ENCODE measurements around the gene SAE1. TPM values are rescaled to one million over a fixed set of nuclear protein-coding genes. Genes with fewer than 3 reads are reported as not detected.

SAE1 gene
- total RNA-seq, 2 experiments from 2014 or later, result 162 to 168 TPM

DNA sequence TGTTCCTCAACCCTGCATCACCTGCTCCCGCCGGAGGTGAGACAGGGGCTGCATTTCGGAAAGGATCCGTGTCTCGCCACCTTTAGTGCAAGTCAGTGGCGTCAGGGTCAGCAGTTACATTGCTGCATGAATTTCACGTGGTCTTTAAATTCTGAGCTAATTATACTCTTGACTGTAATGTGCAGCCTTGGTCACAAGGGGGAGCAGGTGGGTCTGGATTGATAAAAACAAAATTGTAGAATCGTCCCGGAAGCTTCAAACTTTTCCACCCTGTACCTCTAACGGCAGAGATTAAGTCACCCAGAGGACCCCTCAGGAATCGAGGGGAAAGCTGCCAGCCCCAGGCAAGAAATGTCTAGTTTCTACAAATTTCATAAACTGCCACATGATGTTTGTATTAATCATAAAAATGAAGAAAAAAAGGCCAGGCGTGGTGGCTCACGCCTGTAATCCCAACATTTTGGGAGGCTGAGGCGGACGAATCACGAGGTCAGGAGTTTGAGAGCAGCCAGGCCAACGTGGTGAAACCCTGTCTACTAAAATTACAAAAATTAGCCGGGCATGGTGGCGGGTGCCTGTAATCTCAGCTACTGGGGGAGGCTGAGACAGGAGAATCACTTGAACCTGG, 80.2 kb downstream of the SAE1 start:
- Mint-ChIP-seq H3K4me3 (no peak overlapping the region), H3K36me3 (ENCODE audit: low read depth) (peaks cover 46% of the 10 kb centered on the region), H3K27ac (peak overlapping the region; percentile 87), H3K9me3 (no peaks in the 10 kb centered on the region), H3K4me1 (peaks cover 20% of the 10 kb centered on the region), H3K27me3 (no peaks in the 10 kb centered on the region)
- ChIA-PET POLR2A (interaction anchor here (1.0 to 3.1 kb wide), 2 partner anchors 13 to 33 kb away, joined by 5 to 20 read pairs; no protein-coding TSS in a partner anchor), CTCF (interaction anchor here (0.6 to 11.5 kb wide), 31 partner anchors 9 to 95 kb away, joined by 3 to 210 read pairs (median 4); partner anchors contain the start of genes CCDC9 and SAE1)
- peak; percentile 88 for DNase-seq

DNA sequence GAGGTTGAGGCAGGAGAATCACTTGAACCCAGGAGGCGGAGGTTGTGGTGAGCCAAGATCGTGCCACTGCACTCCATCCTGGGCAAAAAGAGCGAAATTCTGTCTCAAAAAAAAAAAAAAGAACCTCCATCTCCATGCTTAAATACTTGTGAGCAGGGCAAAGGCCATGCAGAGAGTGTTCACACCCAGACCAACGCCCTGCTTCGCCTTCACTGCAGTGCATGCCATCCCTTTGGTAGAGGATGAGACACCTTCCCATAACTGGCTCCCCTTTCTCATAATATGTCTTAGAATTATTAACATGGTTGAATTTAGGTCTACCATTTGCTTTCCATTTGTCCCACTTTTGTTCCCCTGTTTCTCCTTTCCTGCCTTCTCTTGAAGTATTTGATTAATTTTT, 84.9 kb downstream of the SAE1 start:
- CTCF ChIA-PET, result interaction anchor here (0.7 to 11.5 kb wide), 3 partner anchors 11 to 739 kb away, joined by 3 to 210 read pairs (median 4); no protein-coding TSS in a partner anchor
- no peaks in the 10 kb centered on the region for H3K27me3 Mint-ChIP-seq
- peaks cover 14% of the 10 kb centered on the region for H3K4me1 Mint-ChIP-seq

DNA sequence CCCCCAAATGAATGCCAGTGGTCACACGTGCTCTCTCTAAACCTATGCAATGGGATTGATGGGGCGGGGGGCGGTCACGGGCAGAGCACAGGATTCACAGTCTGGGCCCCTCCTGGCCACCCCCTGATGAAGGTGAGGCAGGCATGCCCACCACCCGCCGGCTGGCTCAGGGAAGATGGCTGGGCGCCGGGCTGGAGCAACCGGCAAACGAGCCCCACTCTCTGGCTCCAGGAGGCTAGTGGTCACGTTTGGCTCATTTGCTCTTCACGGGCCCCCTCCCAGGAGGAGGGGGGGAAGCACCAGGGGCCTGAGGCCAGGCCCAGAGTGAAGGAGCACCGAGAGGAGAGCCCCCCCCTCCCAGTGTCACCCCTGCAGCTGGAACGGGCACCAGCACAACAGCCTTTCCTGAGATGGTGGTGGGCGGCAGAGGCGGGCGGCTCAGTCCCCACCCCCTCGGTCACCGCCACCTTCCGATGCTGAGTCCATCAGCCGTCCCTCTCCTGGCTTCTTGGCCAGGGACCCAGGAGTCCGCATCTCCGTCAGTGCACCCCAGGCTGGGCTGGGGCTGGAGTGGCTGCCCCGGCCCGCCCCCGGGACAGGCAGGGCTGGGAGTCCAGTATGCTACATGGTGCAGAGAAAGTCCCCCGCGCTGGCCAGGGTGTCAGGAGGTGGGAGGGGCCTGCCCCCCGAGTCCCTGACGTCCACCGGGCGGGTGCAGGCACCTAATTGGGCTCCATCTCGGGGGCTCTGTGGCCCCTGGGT, 90.6 kb downstream of the SAE1 start:
- no peak for DNase-seq
- no peak overlapping the region for H3K4me3 Mint-ChIP-seq
- H3K27ac Mint-ChIP-seq, result no peak overlapping the region
- H3K9me3 Mint-ChIP-seq, result no peaks in the 10 kb centered on the region
- H3K4me1 Mint-ChIP-seq, result peaks cover 6% of the 10 kb centered on the region
- no peaks in the 10 kb centered on the region for H3K27me3 Mint-ChIP-seq
- ChIA-PET POLR2A (no interaction called here), CTCF (interaction anchor here (1.1 to 1.7 kb wide), 2 partner anchors 10 to 18 kb away, joined by 4 to 10 read pairs; no protein-coding TSS in a partner anchor)
- H3K36me3 Mint-ChIP-seq (ENCODE audit: low read depth), result peaks cover 14% of the 10 kb centered on the region

More for the DNA sequence above, 84.9 kb downstream of the SAE1 start:
- Mint-ChIP-seq H3K4me3 (no peak overlapping the region), H3K27ac (no peak overlapping the region), H3K36me3 (ENCODE audit: low read depth) (peaks cover 11% of the 10 kb centered on the region), H3K9me3 (no peaks in the 10 kb centered on the region)
- no peak for DNase-seq
- POLR2A ChIA-PET, result interaction anchor here (0.7 kb wide), 1 partner anchor 10 kb away, joined by 3 read pairs; no protein-coding TSS in a partner anchor

DNA sequence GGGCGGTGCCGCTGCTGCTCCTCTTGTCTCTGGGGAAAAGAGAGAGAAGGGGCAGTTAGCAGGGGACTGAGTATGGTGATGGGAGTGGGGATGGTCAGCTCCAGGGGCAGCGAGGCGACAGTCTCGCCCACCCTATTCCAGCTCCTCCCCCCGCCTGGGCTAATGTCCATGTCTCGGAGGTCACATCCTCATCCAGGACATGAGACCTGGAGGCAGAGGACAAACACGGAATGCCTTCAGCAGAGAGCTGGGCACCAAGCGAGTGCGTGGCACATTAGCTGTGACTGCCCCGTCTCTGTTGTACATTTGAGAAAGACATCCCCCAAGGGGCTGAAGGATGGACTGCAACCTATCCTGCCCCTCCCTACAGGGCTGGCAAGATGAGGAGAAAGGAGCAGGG, 91.3 kb downstream of the SAE1 start:
- H3K27ac Mint-ChIP-seq, result no peak overlapping the region
- DNase-seq, result no peak
- ChIA-PET CTCF (interaction anchor here (0.5 to 1.9 kb wide), 7 partner anchors 11 to 63 kb away, joined by 3 to 10 read pairs (median 5); no protein-coding TSS in a partner anchor), POLR2A (no interaction called here)
- no peaks in the 10 kb centered on the region for H3K9me3 Mint-ChIP-seq
- H3K27me3 Mint-ChIP-seq, result no peaks in the 10 kb centered on the region
- peaks cover 9% of the 10 kb centered on the region for H3K4me1 Mint-ChIP-seq
- no peak overlapping the region for H3K4me3 Mint-ChIP-seq
- H3K36me3 Mint-ChIP-seq (ENCODE audit: low read depth), result peaks cover 14% of the 10 kb centered on the region

DNA sequence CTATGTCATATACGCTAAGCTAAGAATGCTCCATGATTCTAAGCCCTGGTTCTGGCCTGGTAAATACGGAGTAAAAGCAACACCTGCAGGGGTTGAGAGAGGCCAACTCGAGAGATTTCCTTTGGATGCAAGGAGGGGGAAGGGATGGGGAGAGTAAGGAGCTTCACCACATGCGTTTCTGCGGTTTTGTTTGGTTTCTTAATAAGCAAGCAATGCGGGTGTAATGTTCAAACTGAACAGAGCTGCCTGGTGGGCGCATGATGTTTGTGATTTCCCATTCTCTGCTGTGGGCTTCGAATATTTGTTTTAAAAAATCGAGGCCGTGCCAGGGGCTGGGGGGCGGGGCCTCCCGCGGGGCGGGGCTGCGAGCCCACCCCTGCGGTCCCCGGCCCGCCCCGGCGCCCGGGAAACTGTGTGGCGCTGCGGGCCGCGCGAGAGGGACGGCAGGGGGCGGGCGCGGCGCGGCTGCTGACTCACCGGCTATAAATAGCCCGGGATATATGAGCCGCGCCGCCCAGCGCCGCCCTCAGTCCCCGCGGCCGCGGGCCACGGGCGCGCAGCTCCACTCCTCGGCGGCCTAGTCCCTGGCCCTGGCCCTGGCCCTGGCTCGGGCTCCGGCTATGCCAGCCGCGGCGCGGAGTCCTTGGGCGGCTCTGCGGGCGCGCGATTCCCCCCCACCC, 95.3 kb downstream of the SAE1 start:
- Mint-ChIP-seq H3K36me3 (ENCODE audit: low read depth) (peaks cover 9% of the 10 kb centered on the region), H3K9me3 (no peaks in the 10 kb centered on the region), H3K27me3 (no peaks in the 10 kb centered on the region), H3K4me1 (peaks cover 17% of the 10 kb centered on the region), H3K27ac (peak overlapping the region; percentile 82), H3K4me3 (peak overlapping the region; percentile 76)
- peak; percentile 84 for DNase-seq
- ChIA-PET CTCF (interaction anchor here (0.6 to 5.8 kb wide), 12 partner anchors 10 to 1506 kb away, joined by 3 to 78 read pairs (median 4); no protein-coding TSS in a partner anchor), POLR2A (interaction anchor here (0.6 to 1.0 kb wide), 4 partner anchors 11 to 48 kb away, joined by 3 to 5 read pairs (median 5); no protein-coding TSS in a partner anchor)

DNA sequence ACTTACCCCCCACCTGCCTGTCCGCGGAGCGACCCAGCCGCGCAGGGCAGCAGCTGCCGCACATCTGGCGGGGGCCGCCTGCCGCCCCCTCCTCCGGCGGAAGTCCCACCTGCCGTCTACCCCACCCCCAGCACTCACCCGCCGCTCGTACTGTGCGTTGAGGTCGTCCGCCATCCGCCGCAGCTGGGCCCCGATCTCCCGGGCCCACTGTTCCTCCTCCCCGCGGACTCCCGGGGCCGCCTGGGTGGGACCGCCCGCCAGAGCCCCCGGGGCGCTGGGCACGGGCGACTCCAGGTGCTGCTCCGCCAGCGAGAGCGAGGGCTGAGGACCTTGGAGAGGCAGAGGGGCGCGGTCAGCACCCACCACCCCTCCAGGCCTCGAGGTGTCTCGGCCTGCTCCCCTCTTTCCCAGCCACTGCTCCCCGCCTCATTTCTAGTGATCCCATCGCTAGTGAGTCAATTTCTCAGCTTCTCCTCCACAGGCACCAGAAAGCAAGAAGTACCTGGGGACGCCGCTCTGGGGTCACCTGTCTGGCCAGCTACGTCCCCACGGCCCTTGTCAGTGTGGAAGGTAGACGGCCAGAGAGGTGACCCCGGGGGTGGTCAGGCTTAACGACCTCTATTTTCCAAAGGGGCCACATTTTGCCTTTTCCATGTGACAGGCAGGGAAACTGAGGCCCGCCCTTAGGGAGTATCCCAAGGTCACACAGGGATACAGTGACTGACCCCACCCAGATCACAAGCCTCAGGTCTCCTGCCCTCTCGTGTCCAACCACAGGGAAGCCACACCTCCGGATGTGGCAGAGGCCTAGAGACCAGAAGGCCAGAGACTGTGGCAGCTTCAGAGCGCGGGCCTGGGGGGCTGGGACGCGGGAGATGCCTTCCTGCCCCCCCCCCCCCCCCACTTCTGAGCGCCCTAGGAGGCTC, 96.1 kb downstream of the SAE1 start:
- Mint-ChIP-seq H3K4me1 (peaks cover 22% of the 10 kb centered on the region), H3K36me3 (ENCODE audit: low read depth) (peaks cover 8% of the 10 kb centered on the region), H3K4me3 (peak overlapping the region; percentile 76), H3K9me3 (no peaks in the 10 kb centered on the region), H3K27me3 (no peaks in the 10 kb centered on the region), H3K27ac (peak overlapping the region; percentile 87)
- ChIA-PET POLR2A (interaction anchor here (0.8 to 1.0 kb wide), 3 partner anchors 16 to 48 kb away, joined by 5 read pairs; no protein-coding TSS in a partner anchor), CTCF (interaction anchor here (0.6 to 5.8 kb wide), 9 partner anchors 10 to 214 kb away, joined by 3 to 78 read pairs (median 4); no protein-coding TSS in a partner anchor)
- peak; percentile 75 for DNase-seq

DNA sequence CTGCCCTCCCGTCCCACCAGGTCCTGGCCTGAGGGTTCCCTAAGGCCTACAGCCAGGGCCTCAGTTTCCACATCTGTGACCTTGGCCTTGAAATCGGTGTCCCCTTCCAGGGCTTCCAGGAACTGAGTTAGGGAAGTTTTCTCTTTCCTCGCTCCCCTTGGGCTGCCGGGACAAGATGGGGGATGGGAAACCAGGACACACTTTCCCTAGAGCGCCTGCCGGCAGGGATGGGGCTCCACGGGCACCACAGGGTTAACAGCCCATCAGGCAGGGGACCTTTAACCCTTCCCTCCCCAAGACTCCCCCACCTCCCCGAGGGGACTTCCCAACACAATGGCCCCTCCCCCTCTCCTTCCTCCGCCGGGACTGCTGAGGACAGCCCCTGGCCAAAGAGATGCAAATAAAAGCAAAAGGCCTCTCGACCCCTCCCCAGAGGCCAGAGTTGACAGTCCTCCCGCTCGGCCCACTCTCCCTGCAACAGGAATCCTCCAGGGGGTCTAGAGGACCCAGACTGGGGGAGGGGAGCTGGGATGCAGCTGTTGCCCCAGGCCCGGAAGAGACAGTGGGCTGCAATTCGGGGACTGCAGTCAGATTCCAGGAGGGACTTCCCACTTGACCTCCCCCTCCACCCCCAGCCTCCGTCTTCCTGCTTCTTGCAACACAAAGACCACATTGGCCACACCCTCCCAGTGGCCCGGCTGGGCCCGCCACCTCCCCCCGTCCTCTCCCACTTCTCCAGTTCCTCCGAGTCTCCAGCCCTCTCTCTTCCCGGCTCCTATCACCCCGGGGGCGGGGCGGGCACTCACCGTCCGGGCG, 96.9 kb downstream of the SAE1 start:
- Mint-ChIP-seq H3K36me3 (ENCODE audit: low read depth) (peaks cover 9% of the 10 kb centered on the region), H3K4me3 (peak overlapping the region; percentile 76), H3K9me3 (no peaks in the 10 kb centered on the region), H3K4me1 (peaks cover 31% of the 10 kb centered on the region), H3K27ac (peak overlapping the region; percentile 84), H3K27me3 (no peaks in the 10 kb centered on the region)
- peak; percentile 61 for DNase-seq
- ChIA-PET POLR2A (no interaction called here), CTCF (interaction anchor here (0.6 to 5.8 kb wide), 6 partner anchors 11 to 215 kb away, joined by 3 to 78 read pairs (median 4); no protein-coding TSS in a partner anchor)

DNA sequence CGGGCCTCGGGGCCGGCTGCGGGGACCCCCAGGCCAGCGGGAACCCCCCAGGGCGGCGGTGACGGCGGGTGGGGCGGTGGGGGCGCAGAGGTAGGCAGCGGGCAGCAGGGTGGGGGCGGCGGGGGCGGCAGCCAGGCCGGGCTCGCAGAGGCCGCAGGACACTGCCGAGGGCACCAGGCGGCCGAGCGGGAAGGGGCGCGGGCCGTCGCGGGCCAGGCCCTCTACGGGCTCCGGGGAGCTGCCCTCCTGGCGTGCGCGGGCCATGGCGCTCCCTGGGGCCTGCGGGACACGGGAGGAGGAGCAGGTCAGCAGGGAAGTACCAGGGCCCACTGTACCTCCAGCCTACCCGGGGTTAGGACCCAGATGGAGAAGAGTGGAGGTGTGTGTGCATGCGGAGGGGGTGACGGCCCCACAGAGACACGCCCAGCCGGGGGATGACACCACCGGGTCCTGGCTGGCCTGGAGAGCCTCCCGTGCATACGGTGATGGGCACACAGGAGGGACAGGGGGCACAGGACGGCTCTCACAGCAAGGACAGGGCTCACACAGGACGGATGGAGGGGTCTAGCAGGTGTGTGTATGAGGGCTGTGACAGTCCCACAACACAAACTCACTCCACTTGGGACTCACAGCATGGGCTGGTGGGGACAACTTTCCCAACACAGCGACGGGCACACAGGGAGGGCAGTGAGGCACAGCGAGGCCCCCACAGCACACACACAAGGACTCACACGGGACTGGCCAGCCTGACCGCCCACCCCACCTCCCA, 97.7 kb downstream of the SAE1 start:
- Mint-ChIP-seq H3K27ac (no peak overlapping the region), H3K4me3 (peak overlapping the region; percentile 76), H3K9me3 (no peaks in the 10 kb centered on the region), H3K27me3 (no peaks in the 10 kb centered on the region), H3K36me3 (ENCODE audit: low read depth) (peaks cover 9% of the 10 kb centered on the region), H3K4me1 (peaks cover 35% of the 10 kb centered on the region)
- CTCF ChIA-PET, result interaction anchor here (0.6 to 5.8 kb wide), 4 partner anchors 11 to 215 kb away, joined by 3 to 78 read pairs (median 32); no protein-coding TSS in a partner anchor
- POLR2A ChIA-PET, result interaction anchor here (0.6 kb wide), 1 partner anchor 10 kb away, joined by 6 read pairs; no protein-coding TSS in a partner anchor
- DNase-seq, result peak; percentile 43

DNA sequence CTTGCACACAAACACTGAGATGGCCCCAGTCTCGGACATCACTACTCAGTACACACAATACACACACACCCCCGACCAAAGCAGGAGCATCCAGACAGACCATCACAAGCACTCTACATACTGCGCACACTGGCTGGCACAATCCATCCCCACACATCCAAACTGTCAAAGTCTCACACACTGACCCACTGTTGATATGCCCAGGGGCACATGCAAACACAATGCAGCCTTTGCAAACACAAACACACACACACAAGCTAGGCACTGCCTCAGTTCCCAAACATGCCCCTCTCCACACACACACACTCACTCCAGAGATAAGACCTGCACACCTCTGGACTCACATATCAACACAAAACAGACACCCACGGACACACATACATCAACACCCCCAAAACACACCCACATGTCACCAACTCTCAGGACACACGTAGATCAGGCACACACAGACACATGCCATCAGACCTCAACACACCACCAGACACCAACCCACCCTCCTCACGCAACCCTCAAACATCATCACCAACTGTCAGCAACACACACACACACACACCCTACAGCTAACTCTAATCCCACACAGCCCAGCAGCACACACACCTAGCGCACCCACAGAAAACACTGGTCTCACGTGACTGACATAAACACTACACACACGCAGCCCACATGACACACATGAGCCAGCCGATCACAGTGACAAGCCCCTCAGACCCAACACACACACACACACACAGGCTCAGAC, 98.5 kb downstream of the SAE1 start:
- ChIA-PET POLR2A (interaction anchor here (0.5 to 1.4 kb wide), 3 partner anchors 71 to 126 kb away, joined by 3 read pairs; partner anchors contain the start of gene ZC3H4), CTCF (interaction anchor here (1.5 kb wide), 1 partner anchor 15 kb away, joined by 8 read pairs; no protein-coding TSS in a partner anchor)
- Mint-ChIP-seq H3K4me3 (no peak overlapping the region), H3K4me1 (peaks cover 37% of the 10 kb centered on the region), H3K36me3 (ENCODE audit: low read depth) (peaks cover 8% of the 10 kb centered on the region), H3K27ac (no peak overlapping the region), H3K27me3 (no peaks in the 10 kb centered on the region), H3K9me3 (no peaks in the 10 kb centered on the region)
- peak; percentile 49 for DNase-seq

DNA sequence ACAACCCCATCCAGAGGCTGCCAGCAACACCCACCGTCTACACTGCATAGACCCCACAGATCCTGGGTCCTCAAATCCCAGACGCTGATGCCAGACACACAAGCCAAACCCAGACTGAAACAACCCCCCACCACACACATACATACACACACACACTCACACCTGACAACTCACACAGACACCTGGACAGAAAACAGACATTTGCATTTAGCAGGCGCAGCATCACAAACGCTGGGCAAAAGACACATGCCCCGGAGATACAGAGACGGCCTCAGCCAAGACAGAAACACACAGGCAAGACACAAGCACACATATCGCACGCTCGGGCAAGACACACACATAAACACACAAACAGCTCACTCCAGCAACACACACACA, 99.0 kb downstream of the SAE1 start:
- H3K4me3 Mint-ChIP-seq, result no peak overlapping the region
- no peak overlapping the region for H3K27ac Mint-ChIP-seq
- H3K4me1 Mint-ChIP-seq, result peaks cover 37% of the 10 kb centered on the region
- H3K27me3 Mint-ChIP-seq, result no peaks in the 10 kb centered on the region
- CTCF ChIA-PET, result interaction anchor here (1.5 kb wide), 1 partner anchor 14 kb away, joined by 8 read pairs; no protein-coding TSS in a partner anchor
- H3K9me3 Mint-ChIP-seq, result no peaks in the 10 kb centered on the region
- peaks cover 8% of the 10 kb centered on the region for H3K36me3 Mint-ChIP-seq (ENCODE audit: low read depth)
- POLR2A ChIA-PET, result interaction anchor here (0.5 to 1.4 kb wide), 3 partner anchors 72 to 127 kb away, joined by 3 read pairs; partner anchors contain the start of gene ZC3H4
- peak; percentile 23 for DNase-seq
